Tibial artery (tissue), 4 donors: ENCODE results near the gene FKBP4.

Source experiments
- DNase-seq, 2 donors: peaks; one replicate each; pipeline ENCODE4 v3.0.0-alpha.2; 2019
- H3K27ac ChIP-seq, 2 donors: fragments of 200-600 bp; sonication (generic) in 1 of 2; 1 replicate in 1 of 2; 2 replicates in 1 of 2; pipeline ENCODE4 v1.5.1; 2018 to 2019; ENCODE audit warnings: mild to moderate bottlenecking in 1 of 2
- H3K27me3 ChIP-seq, 2 donors: fragments of 200-600 bp; sonication (generic) in 1 of 2; one replicate each; pipeline versions ENCODE4 v1.5.1 to v1.6.0; 2016 to 2019
- H3K36me3 ChIP-seq, 3 donors: fragments of 200-600 bp; sonication (generic) in 2 of 3; one replicate each; pipeline ENCODE4 v1.5.1; 2016 to 2019; ENCODE audit warnings: mild to moderate bottlenecking in 2 of 3
- H3K4me1 ChIP-seq, 4 donors: fragments of 200-600 bp; sonication (generic) in 2 of 4; 1 replicate in 3 of 4; 2 replicates in 1 of 4; pipeline ENCODE4 v1.5.1; 2016 to 2019
- H3K4me3 ChIP-seq, 2 donors: fragments of 200-600 bp; sonication (generic) in 1 of 2; 1 replicate in 1 of 2; 2 replicates in 1 of 2; pipeline ENCODE4 v1.5.1; 2018 to 2019; ENCODE audit warnings: mild to moderate bottlenecking in 2 of 2
- H3K9me3 ChIP-seq, 3 donors: fragments of 200-600 bp; sonication (generic) in 1 of 3; one replicate each; pipeline ENCODE4 v1.5.1; 2016 to 2019
- intact Hi-C: fragments of 100-400 bp; cut with DNase I; formaldehyde crosslinking; loops from one replicate; pipeline ENCODE4 v1.15.0; 2023; ENCODE audit warnings: low total_unique reads
- TF ChIP-seq, protein P1 (sequence below), 2 experiments: fragments of 200-600 bp in 1 of 2; fragments of 450-650 bp in 1 of 2; IDR thresholded peaks; one replicate each; pipeline ENCODE4 v1.5.1; 2017 to 2019; ENCODE audit warnings: antibody characterized with exemption in 2 of 2, mild to moderate bottlenecking in 1 of 2, moderate library complexity in 1 of 2

The FKBP4 gene

DNA sequence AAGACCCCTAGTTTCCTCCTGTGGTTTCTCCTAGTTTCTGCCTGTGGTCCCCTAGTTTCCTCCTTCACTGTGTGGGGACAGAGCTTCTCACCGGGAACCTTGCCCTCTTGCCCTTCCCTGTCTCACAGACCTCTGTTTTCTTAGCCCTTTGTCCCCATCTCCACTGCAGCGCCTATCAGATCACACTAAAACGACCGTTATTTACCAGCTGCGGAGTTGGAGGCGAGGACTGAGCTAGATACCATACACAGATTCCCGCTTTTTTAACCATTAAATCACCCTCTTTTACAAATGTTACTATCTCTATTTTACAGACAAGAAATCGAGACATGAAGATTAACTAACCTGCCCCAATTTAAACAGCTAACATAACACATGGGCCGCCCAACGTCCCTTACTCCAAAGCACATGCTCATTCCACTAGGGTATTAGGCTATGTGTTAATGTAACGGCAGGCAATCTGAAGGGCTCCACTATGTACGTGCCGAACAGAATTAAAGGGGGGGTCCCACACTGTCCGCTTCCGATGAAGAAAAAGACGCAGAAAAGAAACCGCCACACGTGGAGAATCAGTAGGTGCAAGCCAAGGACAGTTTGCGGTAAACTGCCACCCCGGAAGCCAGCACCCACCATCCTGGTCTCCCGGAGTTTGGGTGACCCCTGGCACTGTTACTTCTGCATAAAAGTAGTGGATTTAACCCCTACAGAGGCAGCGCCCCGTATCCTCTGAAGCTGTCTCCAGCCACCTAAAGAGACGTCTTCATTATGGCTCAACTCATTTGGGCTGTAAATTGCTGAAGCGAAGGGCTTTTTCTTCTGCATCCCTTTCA is 1.9 kb upstream of the FKBP4 start:
- peaks cover 0 to 28% (median 14%) of the 10 kb centered on the region in 4 donors for H3K4me1 ChIP-seq
- DNase-seq, result no peak
- intact Hi-C loops, result no loop called here
- no peaks in the 10 kb centered on the region for H3K27me3 ChIP-seq
- no peak overlapping the region for H3K4me3 ChIP-seq
- H3K27ac ChIP-seq, result no peak overlapping the region
- no peaks in the 10 kb centered on the region for H3K9me3 ChIP-seq
- peaks cover 6 to 10% (median 7%) of the 10 kb centered on the region in 3 donors for H3K36me3 ChIP-seq
- TF ChIP-seq, protein P1, sequence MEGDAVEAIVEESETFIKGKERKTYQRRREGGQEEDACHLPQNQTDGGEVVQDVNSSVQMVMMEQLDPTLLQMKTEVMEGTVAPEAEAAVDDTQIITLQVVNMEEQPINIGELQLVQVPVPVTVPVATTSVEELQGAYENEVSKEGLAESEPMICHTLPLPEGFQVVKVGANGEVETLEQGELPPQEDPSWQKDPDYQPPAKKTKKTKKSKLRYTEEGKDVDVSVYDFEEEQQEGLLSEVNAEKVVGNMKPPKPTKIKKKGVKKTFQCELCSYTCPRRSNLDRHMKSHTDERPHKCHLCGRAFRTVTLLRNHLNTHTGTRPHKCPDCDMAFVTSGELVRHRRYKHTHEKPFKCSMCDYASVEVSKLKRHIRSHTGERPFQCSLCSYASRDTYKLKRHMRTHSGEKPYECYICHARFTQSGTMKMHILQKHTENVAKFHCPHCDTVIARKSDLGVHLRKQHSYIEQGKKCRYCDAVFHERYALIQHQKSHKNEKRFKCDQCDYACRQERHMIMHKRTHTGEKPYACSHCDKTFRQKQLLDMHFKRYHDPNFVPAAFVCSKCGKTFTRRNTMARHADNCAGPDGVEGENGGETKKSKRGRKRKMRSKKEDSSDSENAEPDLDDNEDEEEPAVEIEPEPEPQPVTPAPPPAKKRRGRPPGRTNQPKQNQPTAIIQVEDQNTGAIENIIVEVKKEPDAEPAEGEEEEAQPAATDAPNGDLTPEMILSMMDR (IDR thresholded peaks at IDR 0.05), result no peak

DNA sequence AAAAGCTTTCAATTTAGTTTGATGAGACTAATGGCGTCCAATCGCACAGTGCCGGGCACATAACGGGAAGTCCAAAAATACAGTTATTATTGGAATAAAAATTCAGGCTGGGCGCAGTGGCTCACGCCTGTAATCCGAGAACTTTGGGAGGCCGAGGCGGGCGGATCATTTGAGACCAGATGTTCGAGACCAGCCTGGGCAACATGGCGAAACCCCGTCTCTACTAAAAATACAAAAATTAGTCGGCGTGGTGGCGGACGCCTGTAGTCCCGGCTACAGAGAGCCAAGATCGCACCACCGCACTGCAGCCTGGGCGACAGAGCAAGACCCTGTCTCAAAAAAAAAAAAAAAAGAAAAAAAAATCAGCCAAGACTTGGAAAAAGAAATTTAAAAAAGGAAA is 1.2 kb upstream of the FKBP4 start:
- H3K4me1 ChIP-seq, result peaks cover 0 to 30% (median 15%) of the 10 kb centered on the region in 4 donors
- H3K27me3 ChIP-seq, result no peaks in the 10 kb centered on the region
- intact Hi-C loops, result no loop called here
- H3K36me3 ChIP-seq, result peaks cover 11 to 16% (median 14%) of the 10 kb centered on the region in 3 donors
- no peak for DNase-seq
- H3K27ac ChIP-seq, result no peak overlapping the region
- TF ChIP-seq, protein P1 (IDR thresholded peaks at IDR 0.05), result no peak
- H3K4me3 ChIP-seq, result no peak overlapping the region
- no peaks in the 10 kb centered on the region for H3K9me3 ChIP-seq

DNA sequence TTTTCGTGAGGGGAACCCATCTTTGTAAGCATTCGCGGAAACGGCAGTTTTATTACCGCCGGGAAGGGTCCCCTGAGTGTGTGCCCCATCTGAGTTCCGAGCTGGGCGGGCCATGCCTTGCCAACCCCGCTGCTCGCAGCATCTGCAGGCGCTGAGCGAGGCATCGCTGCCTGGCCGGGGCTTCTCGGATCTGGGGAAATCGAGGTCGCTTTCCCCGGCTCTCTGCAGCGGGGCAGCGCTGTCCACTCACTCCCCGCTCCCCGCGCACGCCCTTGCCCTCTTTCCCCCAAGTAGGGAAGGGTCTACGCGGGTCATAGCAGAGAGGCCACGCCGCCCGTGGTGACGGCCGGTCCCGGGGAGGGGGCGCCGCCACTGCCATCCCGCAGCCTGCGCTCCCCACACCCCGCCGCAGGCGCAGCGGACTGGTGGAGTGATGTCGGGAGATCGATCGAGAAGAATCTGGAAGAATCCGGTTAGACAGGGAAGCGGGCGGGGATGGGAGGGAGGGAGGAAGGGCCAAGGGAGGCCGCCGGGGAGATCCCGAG is 507 bp upstream of the FKBP4 start:
- peak overlapping the region; percentile 88 to 91 for H3K27ac ChIP-seq
- intact Hi-C loops, result no loop called here

DNA sequence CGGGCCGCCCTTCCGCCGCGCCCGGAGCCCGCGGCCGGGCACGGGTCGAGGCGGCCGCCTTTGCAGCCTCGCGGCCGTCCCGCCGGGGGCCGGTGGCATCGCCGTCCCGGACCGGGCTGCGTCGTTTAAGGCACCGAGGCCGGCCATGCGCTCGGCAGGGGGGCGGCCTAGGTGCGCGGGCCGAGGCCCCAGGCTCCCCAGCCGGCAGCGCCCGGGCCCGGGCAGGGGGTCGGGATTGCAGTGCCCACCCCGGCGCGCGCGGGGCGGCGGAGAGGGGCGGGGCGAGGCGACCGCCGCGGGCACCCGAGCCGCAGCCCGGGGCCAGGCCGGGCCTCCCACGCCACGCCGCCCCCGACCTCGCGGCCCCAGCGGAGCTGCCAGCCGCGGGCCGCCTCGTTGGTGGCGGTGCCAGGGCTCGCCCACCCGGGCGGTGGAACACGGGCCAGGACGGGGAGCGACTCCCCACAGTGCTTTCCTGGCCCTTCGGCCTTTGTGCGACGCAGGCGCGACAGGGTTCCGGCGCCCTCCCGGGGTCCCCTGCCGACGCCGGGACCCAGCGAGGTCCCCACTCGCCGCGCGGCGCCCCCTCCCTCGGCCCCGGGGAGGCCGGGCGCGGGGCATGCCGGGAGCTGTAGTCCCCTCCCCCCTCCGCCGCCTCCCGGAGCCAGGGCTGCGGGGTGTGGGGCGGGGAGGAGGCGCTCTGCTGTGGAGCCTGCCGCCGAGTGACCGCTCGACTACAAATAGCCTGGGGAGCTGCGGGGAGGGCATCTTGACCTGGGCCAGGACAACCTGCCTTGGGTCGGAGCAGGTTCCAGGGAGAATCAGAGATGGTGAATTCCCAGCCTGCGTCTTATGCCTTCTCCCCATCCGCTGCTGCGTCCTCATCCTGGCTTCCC is 769 bp downstream of the FKBP4 start:
- H3K36me3 ChIP-seq, result peaks cover 30 to 36% (median 33%) of the 10 kb centered on the region in 3 donors
- peak overlapping the region; percentile 88 to 91 for H3K27ac ChIP-seq
- DNase-seq, result peak; percentile 81 to 92
- TF ChIP-seq, protein P1 (IDR thresholded peaks at IDR 0.05), result no peak
- intact Hi-C loops, result no loop called here
- no peaks in the 10 kb centered on the region for H3K9me3 ChIP-seq
- peak overlapping the region; percentile 82 to 95 for H3K4me3 ChIP-seq
- no peaks in the 10 kb centered on the region for H3K27me3 ChIP-seq
- H3K4me1 ChIP-seq, result peaks cover 0 to 33% (median 19%) of the 10 kb centered on the region in 4 donors

More for the DNA sequence above, 507 bp upstream of the FKBP4 start:
- Histone ChIP-seq H3K9me3 (no peaks in the 10 kb centered on the region), H3K36me3 (peaks cover 17 to 23% (median 21%) of the 10 kb centered on the region in 3 donors), H3K27me3 (no peaks in the 10 kb centered on the region), H3K4me3 (peak overlapping the region; percentile 82 to 95), H3K4me1 (peaks cover 0 to 30% (median 15%) of the 10 kb centered on the region in 4 donors)
- DNase-seq, result peak in 1 of 2 donors; percentile 23
- TF ChIP-seq, protein P1 (IDR thresholded peaks at IDR 0.05), result peak in 1 of 2 experiments; percentile 7

DNA sequence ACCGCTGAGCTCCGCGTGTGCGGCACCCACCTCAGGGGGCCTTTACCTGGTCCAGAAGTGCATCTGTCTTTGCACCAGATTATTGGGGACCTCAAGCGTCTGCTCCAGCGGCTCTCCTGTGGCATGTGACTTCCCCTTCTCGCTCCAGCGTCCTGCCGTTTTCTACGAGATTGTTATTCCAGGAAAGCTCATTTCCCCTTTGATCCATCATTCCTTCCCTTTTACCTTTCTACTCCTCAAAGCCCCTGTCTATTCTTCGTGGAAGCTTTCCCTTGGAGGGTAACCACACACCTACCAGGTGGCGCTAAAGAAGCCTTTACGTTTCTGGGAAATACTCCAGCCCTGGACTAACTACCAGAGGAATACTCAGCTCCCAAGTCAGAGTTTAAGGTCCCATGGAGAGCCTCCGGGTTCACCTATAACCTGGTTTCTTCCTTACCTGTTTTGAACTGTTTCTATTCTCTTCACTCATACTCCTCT is 1.5 kb downstream of the FKBP4 start:
- Histone ChIP-seq H3K4me3 (peak overlapping the region; percentile 82 to 95), H3K36me3 (peaks cover 37 to 43% (median 40%) of the 10 kb centered on the region in 3 donors), H3K27ac (peak overlapping the region; percentile 88 to 91), H3K4me1 (peaks cover 0 to 38% (median 19%) of the 10 kb centered on the region in 4 donors), H3K27me3 (no peaks in the 10 kb centered on the region), H3K9me3 (no peaks in the 10 kb centered on the region)
- TF ChIP-seq, protein P1 (IDR thresholded peaks at IDR 0.05), result no peak
- intact Hi-C loops, result no loop called here
- no peak for DNase-seq
